HT-29 (cell line): Measurements from ENCODE around the gene SNRPD3. TPM values are rescaled to one million over a fixed set of nuclear protein-coding genes. Genes with fewer than 3 reads are reported as not detected.
A peak's percentile ranks its signal among the peaks of the same experiment; 100 is the strongest.
"Not testable (repeated sequence)": the region's sequence is repeated elsewhere in the genome, so short reads cannot be mapped to it uniquely, and the experiment has no call there.

Source experiments
- DNase-seq: peaks from one replicate; pipeline ENCODE4 v3.0.0-alpha.2; 2015; ENCODE audit warnings: low spot score
- total RNA-seq: library from RNA; depleted of rRNA; stranded (reverse); fragments of >200 nt; shearing (Covaris generic); gene quantifications from 2 replicates; pipeline ENCODE4 v1.2.3, GENCODE V29; 2014

The SNRPD3 gene
- total RNA-seq, 1 experiment from 2014 or later = 171 TPM

- DNase-seq = peak; percentile 25
These were observed 23.7 kb upstream of the SNRPD3 start for GRCh38 chr22:24532075-24532474.

DNA sequence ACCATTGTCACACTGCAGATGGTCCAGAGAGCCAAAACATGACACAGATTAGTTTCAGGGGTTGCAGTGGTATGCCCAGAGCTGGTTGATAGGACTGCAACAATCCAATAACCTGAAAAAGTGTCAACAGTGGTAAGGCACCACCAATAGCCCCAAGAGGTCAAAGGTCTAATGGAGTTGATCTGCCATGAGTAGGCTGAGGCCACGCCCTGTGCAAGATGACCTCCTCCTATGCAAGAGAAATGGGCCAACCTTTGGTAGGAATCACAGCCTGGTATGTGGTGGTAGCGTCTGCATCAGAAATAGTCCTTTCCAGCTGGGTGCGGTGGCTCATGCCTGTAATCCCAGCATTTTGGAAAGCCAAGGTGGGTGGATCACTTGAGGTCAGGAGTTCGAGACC lies 20.5 kb upstream of the SNRPD3 start:
- no peak for DNase-seq

GRCh38 chr22:24536089-24536488 lies 19.7 kb upstream of the SNRPD3 start:
- no peak for DNase-seq

DNA sequence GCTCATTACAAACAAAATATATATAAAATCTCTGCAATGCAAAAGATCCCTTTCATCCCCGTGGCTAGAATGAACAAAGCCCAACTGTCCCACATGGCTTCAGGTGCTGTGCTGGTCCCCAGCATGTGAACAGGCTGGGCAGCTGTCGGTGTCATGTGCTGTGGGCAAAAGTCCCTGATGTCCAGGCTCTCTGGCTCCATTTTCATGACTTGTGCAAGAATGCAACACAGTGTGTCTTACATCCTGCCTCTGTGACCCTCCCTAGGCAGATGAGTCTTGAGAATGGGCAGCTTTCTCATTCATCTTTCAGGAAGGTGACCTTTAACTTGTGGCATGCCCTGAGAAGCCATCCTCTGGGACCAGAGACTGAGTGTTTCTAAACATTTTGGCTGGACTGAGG lies 15.3 kb upstream of the SNRPD3 start:
- DNase-seq = no peak

- no peak for DNase-seq
These were observed 13.9 kb upstream of the SNRPD3 start for GRCh38 chr22:24541681-24542515.

DNA sequence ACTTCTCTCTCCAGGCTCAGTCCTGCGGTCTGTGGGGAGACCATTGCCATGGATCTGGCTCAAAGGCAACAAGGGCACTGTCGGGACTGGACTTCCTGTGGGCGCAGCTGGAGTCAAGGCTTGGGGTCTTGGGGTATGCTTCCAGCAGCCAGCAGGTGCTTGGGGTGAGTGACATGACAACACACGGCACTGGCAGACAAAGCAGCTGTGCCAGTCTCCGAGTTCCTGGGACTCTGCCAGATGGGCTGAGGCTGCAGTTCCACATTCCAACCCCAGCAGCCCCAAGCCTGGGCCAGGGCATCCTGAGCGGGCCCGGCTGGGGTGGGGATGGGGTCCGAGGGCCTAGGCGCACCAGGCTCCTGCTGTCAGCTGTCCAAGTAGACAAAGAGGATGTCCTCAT lies 13.2 kb upstream of the SNRPD3 start:
- DNase-seq = peak; percentile 18

DNA sequence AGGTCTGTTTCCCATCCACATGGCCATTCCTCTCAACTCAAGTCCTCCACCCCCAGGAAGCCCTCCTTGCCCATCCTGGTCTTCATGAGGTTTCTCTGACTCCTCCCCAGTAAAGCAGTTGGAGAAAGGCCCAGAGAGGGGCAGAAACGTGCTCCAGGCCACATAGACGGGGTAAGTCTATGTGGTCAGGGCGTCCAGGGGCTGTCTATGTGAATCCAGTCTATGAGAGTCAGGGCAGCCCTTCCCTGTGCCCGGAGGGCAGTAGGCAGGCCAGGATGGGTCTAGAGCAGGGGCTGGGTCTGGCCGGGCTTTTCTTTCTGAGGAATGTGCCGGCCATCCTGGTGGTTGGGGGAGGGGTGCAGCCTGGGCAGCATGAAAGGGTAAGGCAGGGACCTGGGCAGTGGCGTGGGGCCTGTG lies 12.6 kb upstream of the SNRPD3 start:
- no peak for DNase-seq

DNA sequence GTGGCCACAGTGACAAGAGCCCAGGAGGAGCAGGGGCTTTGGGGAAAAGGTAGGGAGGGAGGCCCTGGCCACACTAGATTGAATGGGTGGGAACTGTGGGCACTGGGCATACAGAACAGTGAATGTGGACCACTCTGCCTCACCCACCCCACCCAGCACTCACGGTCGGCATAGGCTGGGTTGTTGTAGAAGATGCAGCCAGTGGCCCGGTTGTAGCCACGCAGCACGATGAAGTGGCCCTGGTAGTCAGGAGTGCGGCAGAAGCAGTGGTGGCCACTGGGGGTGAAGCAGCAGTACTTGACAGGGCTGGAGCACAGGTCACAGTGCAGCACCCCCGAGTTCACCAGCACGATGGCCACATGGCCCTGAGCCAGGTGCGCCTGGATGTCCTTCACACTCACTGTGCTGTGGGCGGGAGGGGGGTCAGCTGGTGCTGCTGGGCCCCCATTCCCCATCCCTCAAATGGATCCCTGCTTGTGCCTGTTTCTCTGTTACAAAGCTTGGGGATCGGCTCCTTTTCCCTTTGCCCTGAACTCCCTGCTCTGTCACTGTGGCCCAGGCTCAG lies 12.0 kb upstream of the SNRPD3 start:
- DNase-seq = no peak

DNA sequence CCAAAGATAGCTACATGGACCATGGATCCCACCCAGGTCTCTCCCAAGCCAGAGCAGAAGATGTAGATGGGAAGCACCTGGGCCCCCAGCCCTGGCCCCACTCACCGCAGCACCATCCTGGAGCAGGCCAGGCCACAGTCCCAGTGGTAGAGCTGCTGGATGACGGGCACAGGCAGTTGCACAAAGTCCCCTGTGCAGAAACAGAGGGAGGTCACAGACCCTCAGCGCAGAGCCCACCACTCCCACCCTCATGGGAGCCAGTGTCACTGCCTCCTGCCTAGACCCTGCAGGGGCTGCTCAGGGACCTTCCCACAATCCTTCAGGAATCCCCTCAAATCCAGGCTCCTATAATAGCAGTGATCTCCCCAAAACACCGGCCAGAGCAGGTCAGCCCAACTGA lies 7.0 kb upstream of the SNRPD3 start:
- no peak for DNase-seq

GRCh38 chr22:24550028-24550901 lies 5.5 kb upstream of the SNRPD3 start:
- peak; percentile 64 for DNase-seq

DNA sequence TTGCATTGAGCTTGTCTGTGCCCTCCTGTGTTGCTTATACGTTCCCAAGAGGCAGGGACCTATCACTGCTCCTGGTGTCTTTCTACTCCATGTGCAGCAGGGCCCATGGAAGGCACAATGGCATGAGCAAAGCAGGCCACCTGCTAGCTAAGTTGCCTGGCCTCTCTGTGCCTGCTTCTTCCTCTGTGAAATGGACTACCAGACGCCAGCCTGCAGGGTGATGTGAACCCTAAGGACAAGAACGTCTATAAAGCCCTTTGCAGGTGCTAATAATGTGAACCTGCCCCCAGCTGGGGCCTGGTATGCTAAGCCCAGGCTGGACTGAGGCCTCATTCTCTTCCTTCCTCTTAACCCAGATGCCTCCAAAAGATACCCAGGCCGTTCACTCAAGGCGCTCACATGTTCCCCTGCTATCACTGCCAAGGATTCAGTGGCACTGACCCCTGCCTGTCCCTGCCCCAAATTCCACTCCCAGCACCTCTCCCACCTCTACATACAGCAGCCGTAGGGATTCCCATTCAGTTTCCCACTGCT lies 4.8 kb upstream of the SNRPD3 start:
- DNase-seq = no peak

- DNase-seq = not testable (repeated sequence)
These were observed 3.1 kb upstream of the SNRPD3 start for GRCh38 chr22:24552503-24553286.

DNA sequence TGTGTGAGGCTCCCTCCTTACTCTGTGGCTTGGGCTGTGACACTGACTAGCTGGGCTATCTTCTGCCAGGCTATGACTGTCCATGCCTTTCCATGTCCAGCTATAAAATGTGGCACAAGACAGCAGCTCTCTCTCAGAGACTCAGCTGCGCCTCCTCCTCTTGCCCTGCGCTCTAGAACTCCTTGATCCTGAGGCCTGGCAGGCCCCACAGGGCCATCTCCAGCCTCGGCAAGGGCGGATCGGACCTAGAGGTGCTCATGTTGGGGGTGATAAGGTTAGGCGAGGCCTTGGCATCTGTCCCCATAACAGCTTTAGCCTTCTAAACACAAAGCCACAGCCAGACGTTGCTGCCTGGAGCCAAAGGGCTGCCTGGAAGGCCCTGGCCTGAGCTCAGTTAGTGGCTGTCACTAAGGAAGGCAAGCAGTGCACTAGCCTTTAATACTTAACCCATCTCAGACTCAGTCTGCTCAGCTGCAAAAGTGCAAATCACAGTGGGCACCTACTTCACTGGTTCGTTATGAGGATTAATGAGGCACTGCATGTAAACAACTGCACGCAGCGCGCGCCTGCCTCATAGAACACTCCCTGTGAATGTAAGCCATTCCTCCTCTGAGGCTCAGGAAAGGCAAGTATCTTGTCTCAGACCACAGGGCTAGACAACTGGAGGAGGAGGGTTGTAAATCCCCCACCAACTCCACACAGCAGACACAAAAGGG lies 2.0 kb upstream of the SNRPD3 start:
- DNase-seq = no peak

DNA sequence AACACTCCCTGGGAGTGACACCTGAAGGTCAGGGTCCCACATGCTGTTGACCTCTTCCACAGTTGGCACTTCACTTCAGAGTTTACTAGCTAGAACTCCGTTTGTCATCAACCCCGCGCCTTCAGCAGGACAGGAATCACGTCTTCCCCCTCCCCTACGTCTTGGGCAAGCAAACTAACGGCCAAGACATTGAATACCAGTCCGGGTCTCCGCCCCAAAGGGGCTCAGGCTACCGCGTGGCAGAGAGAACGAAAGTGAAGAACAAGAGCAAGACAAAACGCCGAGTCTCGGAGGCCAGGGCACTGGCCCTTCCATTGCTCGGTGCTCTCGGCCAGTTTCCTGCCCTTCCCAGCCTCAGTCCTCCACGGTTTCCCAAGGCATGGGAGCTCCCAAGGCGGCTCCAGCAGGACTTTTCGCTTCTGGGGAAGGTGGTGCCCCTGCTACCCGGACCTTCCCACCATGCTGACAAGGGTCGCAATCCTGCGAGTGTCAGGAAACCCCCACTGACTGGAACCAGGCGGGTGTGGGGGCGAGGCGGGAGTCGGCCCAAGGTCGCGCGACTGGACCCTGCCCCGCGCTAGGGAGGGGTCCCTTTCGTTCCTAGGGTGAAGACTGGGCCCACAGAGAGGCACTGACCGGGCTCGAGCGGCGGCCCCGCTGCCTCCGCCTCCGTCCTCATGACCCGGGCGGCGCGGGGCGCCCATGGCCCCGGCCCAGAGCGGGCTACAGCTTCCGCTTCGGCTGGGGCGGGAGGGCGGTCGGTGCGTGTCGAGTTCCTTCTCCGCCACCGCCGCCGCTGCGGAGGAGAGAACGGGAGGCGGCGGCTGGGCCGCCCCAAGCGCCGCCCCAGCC lies 1.3 kb upstream of the SNRPD3 start, which contains the start of gene GUCD1:
GUCD1 (minus strand) TSS at position 826 of the 852 bp plus-strand sequence; CDS start at position 679, 147 bp downstream.
- DNase-seq = peak; percentile 18

- DNase-seq = no peak
These were observed 3.7 kb downstream of the SNRPD3 start for GRCh38 chr22:24559471-24559870.

GRCh38 chr22:24563246-24563645 lies 7.4 kb downstream of the SNRPD3 start:
- no peak for DNase-seq

DNA sequence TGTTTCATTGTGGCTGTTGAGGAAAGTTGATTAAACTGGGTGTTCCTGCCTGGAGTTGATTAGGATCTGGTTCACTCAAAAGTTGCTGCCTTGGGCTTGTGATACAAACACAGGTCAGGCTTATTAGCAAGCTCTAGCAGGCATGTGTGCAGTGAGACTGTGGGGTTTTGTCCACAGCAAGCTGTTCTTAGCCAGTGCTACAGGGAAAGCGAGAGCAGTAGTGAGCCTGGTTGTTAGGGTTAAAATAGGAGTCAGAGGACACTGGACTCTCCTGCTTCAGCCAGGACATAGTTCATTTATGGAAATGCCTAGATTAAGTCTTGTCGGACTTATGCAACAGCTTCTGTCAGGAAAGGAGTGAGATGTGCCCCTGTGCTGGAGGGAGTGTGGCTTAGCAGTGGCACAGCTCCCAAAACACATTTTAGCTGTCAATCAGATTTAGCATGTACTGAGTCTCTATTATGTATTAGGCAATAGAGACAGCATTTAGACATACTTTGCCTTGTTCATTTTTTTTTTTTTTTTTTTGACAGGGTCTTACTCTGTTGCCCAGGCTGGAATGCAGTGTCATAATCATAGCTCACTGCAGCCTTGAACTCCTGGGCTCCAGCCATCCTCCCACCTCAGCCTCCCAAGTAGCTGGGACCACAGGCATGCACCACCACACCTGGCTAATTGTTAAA lies 8.7 kb downstream of the SNRPD3 start:
- DNase-seq = no peak

GRCh38 chr22:24565077-24565476 lies 9.3 kb downstream of the SNRPD3 start:
- DNase-seq = no peak
